HG03066 (cell line): Measurements from ENCODE around the gene PMEPA1.

ENCODE experiments used
- ATAC-seq: cut with Tn5 transposase; IDR thresholded peaks from one replicate; pipeline ENCODE4 v1.9.1; 2021; ENCODE audit warnings: low read depth; ENCODE audit not compliant: unreplicated experiment

The PMEPA1 gene

GRCh38 chr20:57712851-57713504, 3.2 kb upstream of the PMEPA1 start:
- ATAC-seq = no peak

DNA sequence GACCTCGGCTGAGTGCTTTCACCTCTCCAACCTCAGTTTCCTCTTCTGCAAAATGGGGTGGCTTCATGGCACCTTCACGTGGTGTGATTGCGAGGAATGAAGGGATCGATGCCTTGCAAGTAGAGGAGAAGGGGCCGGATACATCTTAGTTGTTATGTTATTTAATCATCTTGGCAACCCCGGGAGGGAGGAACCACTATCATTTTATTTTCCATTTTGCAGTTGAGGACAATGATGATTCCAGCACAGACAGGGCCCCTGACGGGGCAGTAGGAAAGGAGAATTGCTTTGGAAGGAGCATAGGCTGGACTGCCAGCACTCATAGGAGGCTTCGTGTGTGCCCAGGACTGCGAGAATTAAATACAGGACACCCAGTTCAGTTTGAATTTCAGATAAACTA, 2.5 kb upstream of the PMEPA1 start:
- ATAC-seq = no peak

DNA sequence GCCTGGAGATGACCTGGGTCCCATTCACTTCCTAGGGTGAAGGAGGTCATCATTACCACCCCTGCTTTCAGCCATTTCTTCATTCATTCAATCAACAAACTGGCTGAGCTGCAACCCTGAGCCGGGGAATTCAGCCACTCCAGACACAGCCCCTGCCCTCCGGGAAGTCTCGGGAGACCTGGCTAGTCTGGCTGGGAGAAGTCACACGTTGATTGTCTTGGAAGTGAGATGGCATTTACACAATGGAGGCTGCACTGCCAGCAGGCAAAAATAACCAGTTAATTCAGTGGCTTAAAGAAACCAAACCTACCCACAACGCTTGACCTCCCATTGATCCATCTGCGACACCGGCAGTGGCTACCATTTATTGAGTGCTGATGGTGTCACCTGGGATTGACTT, 2.0 kb upstream of the PMEPA1 start:
- no peak for ATAC-seq

- no peak for ATAC-seq
Observed at GRCh38 chr20:57711311-57711712, 1.5 kb upstream of the PMEPA1 start.

- no peak for ATAC-seq
Observed at GRCh38 chr20:57710841-57711240, 1.0 kb upstream of the PMEPA1 start.

GRCh38 chr20:57708694-57709673, 831 bp downstream of the PMEPA1 start:
- peak; percentile 14 for ATAC-seq

DNA sequence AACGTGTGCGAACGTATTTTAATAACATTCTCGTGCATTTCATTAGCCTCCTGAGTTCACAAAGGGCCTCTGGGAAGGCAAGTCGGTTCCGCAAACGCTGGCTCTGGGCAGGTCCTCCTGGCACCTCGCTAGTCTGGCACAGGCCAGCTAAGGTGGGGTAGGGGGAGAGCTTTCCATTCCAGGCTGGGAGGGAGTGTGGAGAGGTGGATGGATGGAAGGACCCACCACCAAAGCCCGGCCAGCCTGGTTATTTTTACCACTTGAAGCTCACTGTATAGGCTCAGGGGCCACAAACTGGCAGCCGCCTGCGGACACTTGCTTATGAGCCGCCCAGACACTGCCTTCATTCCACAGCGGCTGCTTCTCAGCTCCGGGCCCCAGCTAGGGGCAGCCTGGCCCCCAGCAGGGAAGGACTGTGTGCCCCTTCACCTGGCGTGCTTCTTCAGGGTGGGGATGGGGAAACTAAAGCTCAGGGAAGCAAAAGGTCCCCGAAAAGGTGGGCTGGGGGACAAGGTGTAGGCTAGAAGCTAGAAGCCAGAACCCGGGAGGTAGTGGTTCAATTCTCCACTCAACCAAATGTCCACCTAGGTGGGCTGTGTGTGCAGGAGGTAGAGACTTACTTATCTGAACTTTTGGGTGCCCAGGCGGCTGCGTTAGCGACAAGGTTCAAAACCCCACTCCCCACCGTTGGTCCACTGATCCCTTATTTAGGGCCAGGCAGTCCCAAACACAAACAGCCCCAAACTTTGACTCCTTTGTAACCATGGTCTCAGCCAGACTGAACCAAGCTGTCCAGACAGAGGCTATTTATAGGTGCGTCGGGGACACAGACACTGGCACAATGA, 1.7 kb downstream of the PMEPA1 start:
- ATAC-seq = no peak

DNA sequence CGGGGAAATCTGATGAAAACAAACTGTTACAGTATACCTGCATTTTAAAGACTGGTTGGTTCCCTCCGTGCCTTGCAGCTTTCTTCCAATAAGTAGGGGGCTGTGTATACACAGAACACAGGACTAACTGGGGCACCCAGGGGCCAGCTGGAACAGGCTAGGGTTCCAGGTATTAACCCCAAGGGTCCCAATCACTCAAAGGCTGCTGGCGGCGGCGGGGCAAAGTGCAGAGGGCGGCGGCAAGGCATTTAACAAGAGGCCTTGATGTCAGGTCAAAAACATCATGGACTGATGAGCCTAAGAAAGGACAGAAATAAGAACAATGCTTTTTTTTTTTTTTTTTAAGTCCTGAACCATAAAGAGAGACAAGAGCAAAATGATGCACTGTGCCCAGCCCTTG, 2.5 kb downstream of the PMEPA1 start:
- ATAC-seq = no peak

GRCh38 chr20:57705127-57705899, 4.5 kb downstream of the PMEPA1 start:
- ATAC-seq = no peak

GRCh38 chr20:57704245-57704644, 5.6 kb downstream of the PMEPA1 start:
- ATAC-seq = no peak

- no peak for ATAC-seq
Observed at GRCh38 chr20:57703013-57703412, 6.8 kb downstream of the PMEPA1 start.

GRCh38 chr20:57702521-57702920, 7.3 kb downstream of the PMEPA1 start:
- ATAC-seq = no peak

GRCh38 chr20:57702091-57702490, 7.7 kb downstream of the PMEPA1 start:
- no peak for ATAC-seq

- ATAC-seq = no peak
Observed at GRCh38 chr20:57701651-57702050, 8.2 kb downstream of the PMEPA1 start.

- no peak for ATAC-seq
Observed at GRCh38 chr20:57701090-57701489, 8.7 kb downstream of the PMEPA1 start.

GRCh38 chr20:57699395-57699794, 10.4 kb downstream of the PMEPA1 start:
- no peak for ATAC-seq

GRCh38 chr20:57698867-57699275, 10.9 kb downstream of the PMEPA1 start:
- ATAC-seq = no peak

GRCh38 chr20:57698116-57698866, 11.5 kb downstream of the PMEPA1 start:
- ATAC-seq = no peak

GRCh38 chr20:57697543-57697942, 12.3 kb downstream of the PMEPA1 start:
- ATAC-seq = no peak
